GM12878 (cell line): ENCODE results near the gene TUBAL3. TPM values are rescaled to one million over a fixed set of nuclear protein-coding genes. Genes with fewer than 3 reads are reported as not detected.

Source experiments
- PML ChIP-seq: IDR thresholded peaks from 2 replicates; pipeline ENCODE4 v1.6.1; 2012; ENCODE audit warnings: low read length, inconsistent platforms
- SMC3 ChIP-seq: IDR thresholded peaks from 2 replicates; pipeline ENCODE4 v1.6.1; 2011; ENCODE audit warnings: low read length, improper control_type of control experiment, borderline replicate concordance
- SREBF2 ChIP-seq: IDR thresholded peaks from 2 replicates; pipeline ENCODE4 v1.6.1; 2012; ENCODE audit warnings: mild to moderate bottlenecking, low read length
- polyA plus RNA-seq, 11 experiments: library from polyadenylated mRNA; depleted of rRNA in 4 of 11; unstranded in 6 of 11; stranded (reverse) in 5 of 11; fragments of >200 nt; fragmentation: Nextera tagmentation in 4 of 11; fragmentation: Illumina TruSeq in 1 of 11; extraction: Ambion mirVana in 4 of 11; extraction: Trizol in 1 of 11; gene quantifications; 1 replicate in 1 of 11; 2 replicates in 10 of 11; pipeline versions ENCODE4 v1.2.1 to v1.2.3, GENCODE V29; 2011 to 2016; ENCODE audit warnings: inconsistent platforms in 2 of 11, missing spikeins in 2 of 11, low read depth in 1 of 11
- total RNA-seq, 4 experiments: library from RNA; depleted of rRNA in 3 of 4; stranded (reverse); fragments of >200 nt in 3 of 4; fragmentation: Illumina TruSeq in 1 of 4; extraction: Trizol in 1 of 4; gene quantifications; 2 replicates each; pipeline versions ENCODE4 v1.2.1 to v1.2.3, GENCODE V29; 2013 to 2021
- TF ChIP-seq, protein P1 (sequence below): fragments of 450-650 bp; formaldehyde crosslinking; IDR thresholded peaks from 2 replicates; pipeline ENCODE4 v1.4.0; 2020; ENCODE audit warnings: mild to moderate bottlenecking, moderate library complexity
- TF ChIP-seq, protein P2 (sequence below): fragments of 450-650 bp; IDR thresholded peaks from 2 replicates; pipeline ENCODE4 v1.6.1; 2016; ENCODE audit warnings: mild to moderate bottlenecking, moderate library complexity, borderline replicate concordance

Gene TUBAL3
- total and polyA plus RNA-seq, 10 of the 15 experiments (the other 5 are each of a cell fraction or from before 2014, with no cell fraction given): 0.03 to 0.06 TPM; not detected in 8

DNA sequence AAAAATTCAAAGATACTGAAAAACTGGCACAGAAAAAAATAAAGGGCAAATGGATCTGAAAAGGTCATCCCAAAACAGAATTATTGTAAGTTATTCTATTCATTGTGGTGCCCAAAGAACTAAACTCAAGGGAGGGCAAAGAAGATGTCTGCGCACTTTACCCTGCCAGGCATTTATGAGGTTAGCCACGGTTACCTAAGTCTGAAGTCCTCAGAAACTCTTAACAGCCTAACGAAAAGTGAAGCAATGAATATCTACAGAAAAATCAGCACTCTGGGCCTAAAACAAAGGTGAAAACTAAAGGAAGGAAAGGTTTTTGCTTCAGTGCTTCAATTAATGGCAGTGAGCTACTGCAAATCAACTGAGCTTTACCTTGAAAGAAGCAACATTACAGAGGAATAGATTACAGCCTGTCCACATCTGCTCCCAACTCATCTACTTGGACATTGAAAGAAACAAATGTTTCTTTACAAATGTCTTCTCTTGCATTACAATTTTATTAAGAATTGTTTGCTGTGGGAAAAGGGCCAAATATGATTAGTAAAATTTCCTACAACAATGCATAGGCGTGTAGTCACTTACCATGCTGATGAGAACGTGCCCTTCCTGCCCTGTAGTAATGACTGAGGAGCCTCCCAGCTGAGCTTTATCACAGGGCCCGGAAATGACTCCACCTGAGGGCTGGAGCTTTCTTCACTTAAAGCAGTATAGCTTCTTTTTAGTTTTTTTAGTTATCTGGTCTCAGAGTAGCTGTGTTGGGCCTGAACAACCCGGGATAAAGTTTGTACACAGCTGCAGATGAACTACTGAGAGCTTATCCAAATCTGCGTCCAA, at the start of gene TUBAL3 (continued):
- TF ChIP-seq, protein P1, sequence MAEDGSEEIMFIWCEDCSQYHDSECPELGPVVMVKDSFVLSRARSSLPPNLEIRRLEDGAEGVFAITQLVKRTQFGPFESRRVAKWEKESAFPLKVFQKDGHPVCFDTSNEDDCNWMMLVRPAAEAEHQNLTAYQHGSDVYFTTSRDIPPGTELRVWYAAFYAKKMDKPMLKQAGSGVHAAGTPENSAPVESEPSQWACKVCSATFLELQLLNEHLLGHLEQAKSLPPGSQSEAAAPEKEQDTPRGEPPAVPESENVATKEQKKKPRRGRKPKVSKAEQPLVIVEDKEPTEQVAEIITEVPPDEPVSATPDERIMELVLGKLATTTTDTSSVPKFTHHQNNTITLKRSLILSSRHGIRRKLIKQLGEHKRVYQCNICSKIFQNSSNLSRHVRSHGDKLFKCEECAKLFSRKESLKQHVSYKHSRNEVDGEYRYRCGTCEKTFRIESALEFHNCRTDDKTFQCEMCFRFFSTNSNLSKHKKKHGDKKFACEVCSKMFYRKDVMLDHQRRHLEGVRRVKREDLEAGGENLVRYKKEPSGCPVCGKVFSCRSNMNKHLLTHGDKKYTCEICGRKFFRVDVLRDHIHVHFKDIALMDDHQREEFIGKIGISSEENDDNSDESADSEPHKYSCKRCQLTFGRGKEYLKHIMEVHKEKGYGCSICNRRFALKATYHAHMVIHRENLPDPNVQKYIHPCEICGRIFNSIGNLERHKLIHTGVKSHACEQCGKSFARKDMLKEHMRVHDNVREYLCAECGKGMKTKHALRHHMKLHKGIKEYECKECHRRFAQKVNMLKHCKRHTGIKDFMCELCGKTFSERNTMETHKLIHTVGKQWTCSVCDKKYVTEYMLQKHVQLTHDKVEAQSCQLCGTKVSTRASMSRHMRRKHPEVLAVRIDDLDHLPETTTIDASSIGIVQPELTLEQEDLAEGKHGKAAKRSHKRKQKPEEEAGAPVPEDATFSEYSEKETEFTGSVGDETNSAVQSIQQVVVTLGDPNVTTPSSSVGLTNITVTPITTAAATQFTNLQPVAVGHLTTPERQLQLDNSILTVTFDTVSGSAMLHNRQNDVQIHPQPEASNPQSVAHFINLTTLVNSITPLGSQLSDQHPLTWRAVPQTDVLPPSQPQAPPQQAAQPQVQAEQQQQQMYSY (CRISPR knock-in tag): no peak
- TF ChIP-seq PML (no peak), SREBF2 (no peak), SMC3 (no peak)
- TF ChIP-seq, protein P2, sequence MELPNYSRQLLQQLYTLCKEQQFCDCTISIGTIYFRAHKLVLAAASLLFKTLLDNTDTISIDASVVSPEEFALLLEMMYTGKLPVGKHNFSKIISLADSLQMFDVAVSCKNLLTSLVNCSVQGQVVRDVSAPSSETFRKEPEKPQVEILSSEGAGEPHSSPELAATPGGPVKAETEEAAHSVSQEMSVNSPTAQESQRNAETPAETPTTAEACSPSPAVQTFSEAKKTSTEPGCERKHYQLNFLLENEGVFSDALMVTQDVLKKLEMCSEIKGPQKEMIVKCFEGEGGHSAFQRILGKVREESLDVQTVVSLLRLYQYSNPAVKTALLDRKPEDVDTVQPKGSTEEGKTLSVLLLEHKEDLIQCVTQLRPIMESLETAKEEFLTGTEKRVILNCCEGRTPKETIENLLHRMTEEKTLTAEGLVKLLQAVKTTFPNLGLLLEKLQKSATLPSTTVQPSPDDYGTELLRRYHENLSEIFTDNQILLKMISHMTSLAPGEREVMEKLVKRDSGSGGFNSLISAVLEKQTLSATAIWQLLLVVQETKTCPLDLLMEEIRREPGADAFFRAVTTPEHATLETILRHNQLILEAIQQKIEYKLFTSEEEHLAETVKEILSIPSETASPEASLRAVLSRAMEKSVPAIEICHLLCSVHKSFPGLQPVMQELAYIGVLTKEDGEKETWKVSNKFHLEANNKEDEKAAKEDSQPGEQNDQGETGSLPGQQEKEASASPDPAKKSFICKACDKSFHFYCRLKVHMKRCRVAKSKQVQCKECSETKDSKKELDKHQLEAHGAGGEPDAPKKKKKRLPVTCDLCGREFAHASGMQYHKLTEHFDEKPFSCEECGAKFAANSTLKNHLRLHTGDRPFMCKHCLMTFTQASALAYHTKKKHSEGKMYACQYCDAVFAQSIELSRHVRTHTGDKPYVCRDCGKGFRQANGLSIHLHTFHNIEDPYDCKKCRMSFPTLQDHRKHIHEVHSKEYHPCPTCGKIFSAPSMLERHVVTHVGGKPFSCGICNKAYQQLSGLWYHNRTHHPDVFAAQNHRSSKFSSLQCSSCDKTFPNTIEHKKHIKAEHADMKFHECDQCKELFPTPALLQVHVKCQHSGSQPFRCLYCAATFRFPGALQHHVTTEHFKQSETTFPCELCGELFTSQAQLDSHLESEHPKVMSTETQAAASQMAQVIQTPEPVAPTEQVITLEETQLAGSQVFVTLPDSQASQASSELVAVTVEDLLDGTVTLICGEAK: no peak
